ENCODE measurements around the gene LMBRD2. TPM values are rescaled to one million over a fixed set of nuclear protein-coding genes. Genes with fewer than 3 reads are reported as not detected.

Gene LMBRD2
- total and polyA plus RNA-seq, 2 experiments from 2014 or later, result 7.0 to 14.5 TPM

GRCh38 chr5:36078430-36078829, 73.3 kb downstream of the LMBRD2 start:
- H3K9me3 ChIP-seq (ENCODE audit: low read depth), result no peaks in the 10 kb centered on the region
- H3K4me3 ChIP-seq, result no peak overlapping the region
- 8 to 9% methylated on average over 10 of the region's 10 CpGs for WGBS, 2 experiments (ENCODE audit: low coverage in 1 of 2, low lambda C conversion rate in 2 of 2, missing lambda C conversion rate in 2 of 2)
- H3K27ac ChIP-seq, result no peak overlapping the region
- H3K9me2 ChIP-seq (ENCODE audit: insufficient read depth), result no peaks in the 10 kb centered on the region
- H3F3A ChIP-seq (ENCODE audit: insufficient read depth), result no peaks in the 10 kb centered on the region
- no peak overlapping the region for H3K4me2 ChIP-seq (ENCODE audit: unreplicated experiment)
- H3K4me1 ChIP-seq (ENCODE audit: insufficient read depth), result no peaks in the 10 kb centered on the region
- peaks cover 29% of the 10 kb centered on the region for H3K27me3 ChIP-seq (replicated peaks; ENCODE audit: insufficient read depth)
- no peaks in the 10 kb centered on the region for H3K79me2 ChIP-seq (ENCODE audit: insufficient read depth)
- in situ Hi-C loops (cut with MboI), result no loop called here
- no peak overlapping the region for H3K9ac ChIP-seq
- H2AFZ ChIP-seq, result no peak overlapping the region
- TF ChIP-seq EZH2phosphoT487 (IDR thresholded peaks at IDR 0.05; ENCODE audit: insufficient read depth, low read depth) (no peak), EZH2 (IDR thresholded peaks at IDR 0.05; ENCODE audit: insufficient read depth, poor library complexity, severe bottlenecking) (no peak)
- no peaks in the 10 kb centered on the region for H4K20me1 ChIP-seq (ENCODE audit: insufficient read depth)
- DNase-seq, result no peak
- H3K36me3 ChIP-seq (ENCODE audit: low read depth), result no peaks in the 10 kb centered on the region

GRCh38 chr5:36073595-36074216, 78.0 kb downstream of the LMBRD2 start:
- in situ Hi-C loops (cut with MboI), result no loop called here

GRCh38 chr5:36070687-36071571, 80.8 kb downstream of the LMBRD2 start:
- H3K79me2 ChIP-seq (ENCODE audit: insufficient read depth), result no peaks in the 10 kb centered on the region
- no peaks in the 10 kb centered on the region for H3K9me2 ChIP-seq (ENCODE audit: insufficient read depth)
- in situ Hi-C loops (cut with MboI), result no loop called here
- H3K36me3 ChIP-seq (ENCODE audit: low read depth), result no peaks in the 10 kb centered on the region
- peak overlapping the region; percentile 53 for H2AFZ ChIP-seq
- H4K20me1 ChIP-seq (ENCODE audit: insufficient read depth), result no peaks in the 10 kb centered on the region
- no peaks in the 10 kb centered on the region for H3F3A ChIP-seq (ENCODE audit: insufficient read depth)
- TF ChIP-seq EZH2phosphoT487 (IDR thresholded peaks at IDR 0.05; ENCODE audit: insufficient read depth, low read depth) (no peak), EZH2 (IDR thresholded peaks at IDR 0.05; ENCODE audit: insufficient read depth, poor library complexity, severe bottlenecking) (no peak)
- DNase-seq, result peak; percentile 15
- H3K4me3 ChIP-seq, result peak overlapping the region; percentile 54
- H3K9ac ChIP-seq, result peak overlapping the region; percentile 24; the same call in 1 of the 2 replicates
- no peak overlapping the region for H3K27ac ChIP-seq
- no peaks in the 10 kb centered on the region for H3K9me3 ChIP-seq (ENCODE audit: low read depth)
- peak overlapping the region; percentile 47 for H3K4me2 ChIP-seq (ENCODE audit: unreplicated experiment)
- peaks cover 32% of the 10 kb centered on the region for H3K27me3 ChIP-seq (replicated peaks; ENCODE audit: insufficient read depth)
- H3K4me1 ChIP-seq (ENCODE audit: insufficient read depth), result no peaks in the 10 kb centered on the region
- 22 to 23% methylated on average over 9 of the region's 9 CpGs for WGBS, 2 experiments (ENCODE audit: low coverage in 1 of 2, low lambda C conversion rate in 2 of 2, missing lambda C conversion rate in 2 of 2)

More at GRCh38 chr5:36073595-36074216, 78.0 kb downstream of the LMBRD2 start:
- Histone ChIP-seq H4K20me1 (ENCODE audit: insufficient read depth) (no peaks in the 10 kb centered on the region), H3K79me2 (ENCODE audit: insufficient read depth) (no peaks in the 10 kb centered on the region), H3K9me3 (ENCODE audit: low read depth) (no peaks in the 10 kb centered on the region), H2AFZ (no peak overlapping the region), H3K27ac (no peak overlapping the region), H3K4me3 (no peak overlapping the region), H3K9me2 (ENCODE audit: insufficient read depth) (no peaks in the 10 kb centered on the region), H3K36me3 (ENCODE audit: low read depth) (no peaks in the 10 kb centered on the region), H3K9ac (no peak overlapping the region), H3F3A (ENCODE audit: insufficient read depth) (no peaks in the 10 kb centered on the region), H3K4me2 (ENCODE audit: unreplicated experiment) (no peak overlapping the region), H3K27me3 (replicated peaks; ENCODE audit: insufficient read depth) (peaks cover 38% of the 10 kb centered on the region), H3K4me1 (ENCODE audit: insufficient read depth) (no peaks in the 10 kb centered on the region)
- peak; percentile 24 for DNase-seq
- 75 to 77% methylated on average over 3 of the region's 3 CpGs for WGBS, 2 experiments (ENCODE audit: low coverage in 1 of 2, low lambda C conversion rate in 2 of 2, missing lambda C conversion rate in 2 of 2)
- TF ChIP-seq EZH2phosphoT487 (IDR thresholded peaks at IDR 0.05; ENCODE audit: insufficient read depth, low read depth) (no peak), EZH2 (IDR thresholded peaks at IDR 0.05; ENCODE audit: insufficient read depth, poor library complexity, severe bottlenecking) (no peak)

- no peak overlapping the region for H2AFZ ChIP-seq
- no peaks in the 10 kb centered on the region for H3K36me3 ChIP-seq (ENCODE audit: low read depth)
- no peak overlapping the region for H3K4me2 ChIP-seq (ENCODE audit: unreplicated experiment)
- no peaks in the 10 kb centered on the region for H4K20me1 ChIP-seq (ENCODE audit: insufficient read depth)
- no peaks in the 10 kb centered on the region for H3F3A ChIP-seq (ENCODE audit: insufficient read depth)
- no peak overlapping the region for H3K9ac ChIP-seq
- TF ChIP-seq EZH2phosphoT487 (IDR thresholded peaks at IDR 0.05; ENCODE audit: insufficient read depth, low read depth) (no peak), EZH2 (IDR thresholded peaks at IDR 0.05; ENCODE audit: insufficient read depth, poor library complexity, severe bottlenecking) (no peak)
- H3K4me3 ChIP-seq, result no peak overlapping the region
- H3K4me1 ChIP-seq (ENCODE audit: insufficient read depth), result no peaks in the 10 kb centered on the region
- in situ Hi-C loops (cut with MboI), result no loop called here
- H3K27me3 ChIP-seq (replicated peaks; ENCODE audit: insufficient read depth), result peaks cover 52% of the 10 kb centered on the region
- H3K9me2 ChIP-seq (ENCODE audit: insufficient read depth), result no peaks in the 10 kb centered on the region
- DNase-seq, result no peak
- H3K27ac ChIP-seq, result no peak overlapping the region
- H3K79me2 ChIP-seq (ENCODE audit: insufficient read depth), result no peaks in the 10 kb centered on the region
- H3K9me3 ChIP-seq (ENCODE audit: low read depth), result no peaks in the 10 kb centered on the region
- 95 to 97% methylated on average over 5 of the region's 5 CpGs for WGBS, 2 experiments (ENCODE audit: low coverage in 1 of 2, low lambda C conversion rate in 2 of 2, missing lambda C conversion rate in 2 of 2)
These were observed 82.9 kb downstream of the LMBRD2 start for GRCh38 chr5:36068751-36069281.

Data from GM23248 (cell line).